ENCODE results near the gene TDRD12.

DNA sequence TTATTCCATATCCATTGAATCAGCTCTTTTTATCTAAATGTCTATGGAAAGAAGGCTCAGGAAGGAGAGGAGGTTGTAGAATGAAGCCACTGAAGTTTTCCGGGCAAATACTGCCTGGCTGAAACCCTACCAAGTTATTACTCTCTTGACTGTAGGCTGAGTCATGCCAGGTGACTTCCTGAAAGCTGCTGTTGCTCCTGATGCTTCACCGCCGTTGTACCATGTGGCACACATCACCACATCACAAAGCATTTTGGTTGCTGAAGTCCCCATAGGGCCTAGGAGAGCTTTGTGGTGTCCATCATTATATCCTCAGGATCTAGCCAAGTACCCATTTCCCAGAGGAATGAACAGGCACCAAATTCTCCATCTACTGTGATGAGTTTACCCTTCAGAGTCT lies 11.1 kb upstream of the TDRD12 start:
- no peak for TF ChIP-seq POLR2A (IDR thresholded peaks at IDR 0.05)
- TF ChIP-seq CTCF (IDR thresholded peaks at IDR 0.05) = no peak
